ENCODE data around the gene ACSM2B.

DNA sequence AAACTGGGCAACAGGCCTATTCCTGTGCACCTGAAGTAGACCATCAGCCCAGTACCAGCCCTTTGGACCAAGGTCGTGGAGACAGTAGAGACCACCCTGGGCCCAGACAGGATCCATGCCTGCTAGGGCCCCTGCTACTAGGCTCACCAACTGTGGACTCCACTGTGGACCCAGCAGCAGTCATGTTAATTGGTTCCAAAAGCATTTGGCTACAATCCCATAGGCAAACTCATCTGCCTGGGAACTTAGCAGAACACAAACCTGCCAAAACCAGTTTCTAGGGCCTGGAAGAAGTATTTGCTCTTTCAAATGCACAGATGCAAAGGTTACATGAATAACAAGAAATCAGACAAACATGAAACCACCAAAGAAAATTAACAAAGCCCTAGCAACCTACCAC is 71.7 kb downstream of the ACSM2B start:
- TF ChIP-seq BHLHE40 (IDR thresholded peaks at IDR 0.05; ENCODE audit: borderline replicate concordance) (no peak), SP1 (IDR thresholded peaks at IDR 0.05) (no peak), FOXM1 (IDR thresholded peaks at IDR 0.05; ENCODE audit: borderline replicate concordance) (no peak), SUZ12 (IDR thresholded peaks at IDR 0.05) (no peak), NFRKB (IDR thresholded peaks at IDR 0.05) (no peak), ELF4 (IDR thresholded peaks at IDR 0.05) (no peak), TARDBP (IDR thresholded peaks at IDR 0.05) (no peak), HDGF (IDR thresholded peaks at IDR 0.05; ENCODE audit: borderline replicate concordance) (no peak), L3MBTL2 (conservative IDR thresholded peaks at IDR 0.05) (no peak), FOXK2 (IDR thresholded peaks at IDR 0.05) (no peak)
